ENCODE data around the gene C10orf90.

C10orf90 gene

GRCh38 chr10:126632705-126633104 is 37.8 kb downstream of the C10orf90 start:
- no peak for DNase-seq

GRCh38 chr10:126629925-126630624 is 40.4 kb downstream of the C10orf90 start:
- no peak for DNase-seq

DNA sequence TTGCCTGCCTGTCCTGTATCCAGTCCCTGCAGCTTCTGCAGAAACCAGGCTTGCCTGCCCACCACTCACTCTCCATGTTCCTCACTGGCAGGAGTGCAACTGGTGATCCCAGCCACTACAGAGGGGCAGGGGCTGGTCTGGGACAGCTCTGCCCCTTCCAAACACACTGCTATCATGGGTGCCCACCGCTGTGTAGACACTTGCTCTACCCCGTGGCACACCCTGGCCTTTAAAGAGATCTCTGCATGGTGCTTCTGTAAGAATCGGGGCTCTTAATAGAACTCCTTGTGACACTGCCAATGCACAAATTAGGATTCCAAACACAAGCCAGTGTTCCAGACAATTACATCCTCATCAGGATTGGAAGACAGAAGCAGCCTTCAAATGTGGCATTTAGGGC is 41.7 kb downstream of the C10orf90 start:
- DNase-seq: no peak

GRCh38 chr10:126621846-126622245 is 48.6 kb downstream of the C10orf90 start:
- no peak for DNase-seq

DNA sequence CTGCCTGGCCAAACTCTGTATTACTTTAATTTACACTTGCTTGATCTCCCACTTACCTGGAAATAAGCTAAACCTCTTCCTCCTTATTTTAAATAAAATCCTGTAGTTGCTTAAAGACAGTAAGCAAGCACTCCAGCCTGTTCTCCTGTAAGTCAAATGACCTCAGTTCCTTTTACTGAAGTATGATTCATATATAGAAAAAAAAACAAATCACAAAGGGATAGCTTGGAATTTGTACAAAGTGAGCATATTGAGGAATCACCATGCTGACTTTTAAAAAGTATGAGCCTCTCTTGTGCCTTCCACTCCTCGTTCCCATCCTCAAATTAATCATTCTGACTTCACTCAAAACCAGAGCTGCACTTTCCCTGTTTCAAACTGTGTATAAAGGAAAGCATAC is 52.0 kb downstream of the C10orf90 start:
- no peak for DNase-seq

DNA sequence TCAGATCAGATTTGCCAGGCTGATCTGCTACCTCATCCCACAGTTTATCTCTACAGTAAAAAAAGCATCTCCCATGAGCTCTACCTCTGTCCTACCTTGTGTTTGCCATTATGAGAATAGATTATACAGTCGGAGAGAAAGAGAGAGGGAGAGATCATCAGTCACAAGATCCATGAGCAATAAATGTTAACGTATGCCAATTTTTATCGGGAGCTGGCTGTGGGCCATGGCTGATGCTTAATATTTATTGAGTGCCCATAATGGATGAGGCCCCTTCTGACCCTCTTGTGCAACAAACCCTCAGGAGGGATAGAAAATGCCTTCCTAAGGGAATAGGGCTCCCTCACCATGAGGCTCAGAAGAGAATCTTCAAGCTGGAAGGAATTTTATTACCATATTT is 52.8 kb downstream of the C10orf90 start:
- no peak for DNase-seq

GRCh38 chr10:126617208-126617607 is 53.3 kb downstream of the C10orf90 start:
- DNase-seq: no peak

DNA sequence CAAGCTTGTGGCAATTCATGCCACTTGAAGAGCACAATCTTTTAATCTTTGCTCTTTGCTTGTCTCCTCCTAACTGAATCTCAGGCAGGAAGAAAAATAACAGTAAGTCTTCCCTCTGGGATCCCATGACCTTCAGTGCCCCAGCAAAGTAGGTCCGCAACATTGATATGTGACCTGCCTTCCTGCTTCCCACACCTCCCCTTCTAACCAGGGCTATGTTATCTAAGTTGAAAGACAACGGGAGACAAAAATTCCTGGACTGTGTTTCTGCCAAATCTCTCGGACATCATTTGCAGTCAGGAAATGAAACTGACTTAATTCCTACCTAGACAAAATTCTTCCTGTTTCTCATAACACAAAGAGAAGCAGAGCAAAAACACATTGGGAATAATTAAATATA is 53.8 kb downstream of the C10orf90 start:
- DNase-seq: no peak

- DNase-seq: no peak
These were observed 59.2 kb downstream of the C10orf90 start for GRCh38 chr10:126611303-126611702.

DNA sequence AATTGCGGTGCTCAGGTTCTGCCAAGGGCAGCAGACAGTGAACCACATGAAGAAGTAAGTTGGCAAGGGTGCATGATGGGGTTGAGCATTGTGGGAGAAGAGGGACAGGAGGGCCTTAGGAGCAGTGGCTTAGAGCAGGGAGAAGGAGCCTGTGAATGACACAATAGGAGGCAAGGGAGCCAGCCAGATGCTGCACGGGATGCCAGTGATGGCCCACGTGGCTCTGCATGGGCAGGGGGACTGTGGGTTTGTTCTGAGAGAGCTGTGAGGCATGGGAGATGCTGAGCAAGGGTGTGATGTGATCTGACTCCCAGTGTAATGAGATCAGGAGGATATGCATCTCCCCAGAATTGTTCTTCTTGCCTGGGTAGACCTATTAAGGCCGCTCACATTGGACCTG is 60.9 kb downstream of the C10orf90 start:
- no peak for DNase-seq

GRCh38 chr10:126599949-126600682 is 70.4 kb downstream of the C10orf90 start:
- DNase-seq: no peak

DNA sequence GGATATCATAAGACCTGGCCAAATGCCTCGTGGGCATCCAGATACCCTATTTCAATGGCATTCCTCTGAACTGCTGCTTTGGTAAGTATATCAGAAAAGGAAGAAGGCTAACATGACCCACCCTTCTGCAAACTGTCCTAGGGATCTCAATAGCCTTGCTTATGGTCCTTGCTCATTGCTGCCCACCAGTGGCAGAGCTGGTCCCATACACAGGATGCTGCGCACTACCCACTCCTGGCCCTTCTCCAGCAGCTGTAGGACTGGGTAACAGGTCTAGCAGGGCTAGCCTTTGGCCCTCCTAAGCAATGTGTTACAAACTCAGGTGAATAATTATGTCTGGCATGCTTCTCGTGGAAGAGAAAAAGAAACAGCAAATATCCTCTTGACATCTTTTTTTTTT is 72.5 kb downstream of the C10orf90 start:
- no peak for DNase-seq

GRCh38 chr10:126597211-126597610 is 73.3 kb downstream of the C10orf90 start:
- no peak for DNase-seq

GRCh38 chr10:126596472-126597016 is 73.9 kb downstream of the C10orf90 start:
- no peak for DNase-seq

GRCh38 chr10:126595160-126595559 is 75.3 kb downstream of the C10orf90 start:
- no peak for DNase-seq

- DNase-seq: no peak
These were observed 76.4 kb downstream of the C10orf90 start for GRCh38 chr10:126593968-126594701.

DNA sequence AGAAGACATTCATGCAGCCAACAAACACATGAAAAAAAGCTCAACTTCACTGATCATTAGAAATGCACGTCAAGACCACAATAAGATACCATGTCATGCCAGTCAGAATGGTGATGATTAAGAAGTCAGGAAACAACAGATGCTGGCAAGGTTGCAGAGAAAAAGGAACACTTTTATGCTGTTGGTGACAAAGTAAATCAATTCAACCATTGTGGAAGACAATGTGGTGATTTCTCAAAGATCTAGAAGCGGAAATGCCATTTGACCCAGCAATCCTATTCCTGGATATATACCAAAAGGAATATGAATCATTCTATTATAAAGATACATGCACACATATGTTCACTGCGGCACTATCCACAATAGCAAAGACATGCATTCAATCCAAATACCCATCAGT is 77.6 kb downstream of the C10orf90 start:
- DNase-seq: no peak

- DNase-seq: no peak
These were observed 82.5 kb downstream of the C10orf90 start for GRCh38 chr10:126588024-126588423.

GRCh38 chr10:126586878-126587277 is 83.6 kb downstream of the C10orf90 start:
- DNase-seq: no peak

GRCh38 chr10:126586128-126586527 is 84.4 kb downstream of the C10orf90 start:
- DNase-seq: no peak

- no peak for DNase-seq
These were observed 85.1 kb downstream of the C10orf90 start for GRCh38 chr10:126585249-126586017.

DNA sequence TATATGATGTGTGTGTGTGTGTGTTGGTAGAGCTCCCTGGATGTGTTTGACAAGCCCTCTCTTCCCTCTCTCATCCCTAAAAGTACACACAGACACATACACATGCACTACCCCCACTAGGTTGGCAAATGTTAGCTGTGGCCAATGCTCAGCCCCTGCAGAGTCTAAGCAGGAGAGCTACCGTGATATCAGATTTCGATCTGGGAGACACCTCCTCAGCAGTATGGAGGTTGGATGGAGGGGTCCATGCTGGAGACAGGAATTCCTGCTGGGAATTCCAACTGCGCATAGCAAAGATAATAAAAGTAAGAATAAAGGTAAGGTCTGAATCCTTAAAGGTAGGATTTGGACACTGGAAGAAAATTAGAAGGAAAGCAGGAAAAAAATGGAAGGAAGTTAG is 85.7 kb downstream of the C10orf90 start:
- DNase-seq: no peak

Data from activated naive CD4-positive, alpha-beta T cell (primary cell).